ENCODE measurements around the gene GCNT1. TPM values are rescaled to one million over a fixed set of nuclear protein-coding genes. Genes with fewer than 3 reads are reported as not detected.

GCNT1 gene
- total and polyA plus RNA-seq, 2 of the 4 experiments (the other 2 are of a cell fraction), result 12.5 to 46.6 TPM

DNA sequence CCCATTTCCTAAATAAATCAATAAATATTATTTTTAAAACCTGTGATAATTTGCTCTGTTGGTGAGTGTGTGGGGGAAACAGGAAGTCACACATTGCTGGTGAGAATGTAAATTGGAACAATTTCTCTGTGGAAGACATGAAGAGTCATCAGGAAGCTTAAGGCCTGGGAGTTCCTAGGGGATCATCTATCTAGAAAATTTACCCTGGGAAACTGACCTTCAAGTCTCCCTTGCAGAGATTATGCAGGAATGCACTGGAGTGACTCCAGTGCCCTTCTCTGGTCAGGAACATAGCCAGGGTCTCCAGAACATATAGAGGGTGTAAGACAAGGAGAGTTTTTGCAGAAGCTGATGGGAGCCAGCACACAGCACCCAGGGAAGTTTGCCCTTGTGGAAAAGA lies 13.0 kb upstream of the GCNT1 start:
- POLR2A ChIA-PET (ENCODE audit: unreplicated experiment), result no interaction called here
- no TSS peak for BruUV-seq (replicated peaks)
- dilution Hi-C loops (cut with HindIII; ENCODE audit: low sequenced_read_pairs, unreplicated experiment), result no loop called here

More for the DNA sequence above, 13.0 kb upstream of the GCNT1 start:
- no peak overlapping the region for H3K9ac ChIP-seq (ENCODE audit: low read depth, low read length)
- H3K9me3 ChIP-seq (ENCODE audit: control insufficient read depth, insufficient read depth, low read length), result no peaks in the 10 kb centered on the region
- no peak overlapping the region for H3K4me2 ChIP-seq (ENCODE audit: low read depth, low read length)
- CTCF ChIA-PET, result interaction anchor here (2.0 kb wide), 1 partner anchor 213 kb away, joined by 5 read pairs; no protein-coding TSS in a partner anchor
- H2BK5ac ChIP-seq (ENCODE audit: low read depth, low read length, poor library complexity, severe bottlenecking), result no peak overlapping the region
- ATAC-seq (ENCODE audit: low read depth), result no peak
- no peak overlapping the region for H4K5ac ChIP-seq (ENCODE audit: low read depth, low read length)
- H3K9me1 ChIP-seq (ENCODE audit: insufficient read depth, low read length), result no peaks in the 10 kb centered on the region
- intact Hi-C loops (cut with micrococcal nuclease), result no loop called here
- no peak overlapping the region for H3K27ac ChIP-seq (ENCODE audit: insufficient read depth, low read length)
- H3K23ac ChIP-seq (ENCODE audit: low read depth, low read length), result no peak overlapping the region
- no peaks in the 10 kb centered on the region for H3K79me1 ChIP-seq (ENCODE audit: low read depth in 1 of 2, low read length in 2 of 2)
- no peak overlapping the region for H4K91ac ChIP-seq (ENCODE audit: insufficient read depth, low read depth, low read length)
- H3K36me3 ChIP-seq (ENCODE audit: control insufficient read depth, insufficient read depth, low read length), result no peaks in the 10 kb centered on the region
- no peaks in the 10 kb centered on the region for H3K27me3 ChIP-seq (ENCODE audit: control insufficient read depth, insufficient read depth, low read length)
- no peak for TF ChIP-seq MXI1 (IDR thresholded peaks at IDR 0.05; ENCODE audit: borderline replicate concordance, low read depth, low read length)
- peak overlapping the region; percentile 15 for H2AK9ac ChIP-seq (replicated peaks; ENCODE audit: low read depth, low read length, poor library complexity)
- H3K14ac ChIP-seq (replicated peaks; ENCODE audit: low read depth, low read length), result no peak overlapping the region
- H3K4me3 ChIP-seq (ENCODE audit: insufficient read depth, low read depth, low read length), result no peak overlapping the region
- no peaks in the 10 kb centered on the region for H4K20me1 ChIP-seq (ENCODE audit: insufficient read depth, low read length)
- H2AFZ ChIP-seq (replicated peaks; ENCODE audit: low read length, poor library complexity), result no peak overlapping the region
- no peak overlapping the region for H2BK120ac ChIP-seq (ENCODE audit: low read depth, low read length)
- H2BK15ac ChIP-seq (ENCODE audit: low read depth, low read length), result no peak overlapping the region
- no peak overlapping the region for H2AK5ac ChIP-seq (ENCODE audit: low read depth, low read length)
- peaks cover 5% of the 10 kb centered on the region for H3K4me1 ChIP-seq (ENCODE audit: control insufficient read depth, insufficient read depth, low read length)
- H4K8ac ChIP-seq (ENCODE audit: low read depth in 2 of 2, low read length in 2 of 2), result no peak overlapping the region
- H3K18ac ChIP-seq (ENCODE audit: low read depth, low read length), result no peak overlapping the region
- H2BK20ac ChIP-seq (ENCODE audit: low read depth, low read length), result no peak overlapping the region
- no peak overlapping the region for H3K56ac ChIP-seq (ENCODE audit: extremely low read depth, insufficient read depth, low read length)
- H3K4ac ChIP-seq (ENCODE audit: low read depth, low read length), result no peak overlapping the region
- in situ Hi-C loops (cut with MboI; ENCODE audit: low sequenced_read_pairs), result loop anchor here (5.0 kb wide), 2 partner anchors 211 to 251 kb away; no protein-coding TSS in a partner anchor
- no peak for DNase-seq
